Liver (tissue), 9 donors: ENCODE results near the gene RHBDD3. TPM values are rescaled to one million over a fixed set of nuclear protein-coding genes. Genes with fewer than 3 reads are reported as not detected.

Experiments
- DNase-seq: peaks from one replicate; pipeline ENCODE4 v3.0.0-alpha.2; 2017; ENCODE audit warnings: low spot score
- H3K27ac ChIP-seq, 2 donors: one replicate each; pipeline ENCODE4 v1.7.0; 2013; ENCODE audit warnings: inconsistent platforms in 2 of 2, low read length in 2 of 2, control low read depth in 1 of 2, low read depth in 1 of 2, mild to moderate bottlenecking in 1 of 2
- H3K27me3 ChIP-seq, 4 donors: one replicate each; pipeline versions ENCODE4 v1.6.1 to v1.7.0; 2013; ENCODE audit warnings: low read length in 3 of 4, inconsistent platforms in 1 of 4, mild to moderate bottlenecking in 1 of 4, moderate library complexity in 1 of 4; ENCODE audit not compliant: control insufficient read depth in 4 of 4, insufficient read depth in 4 of 4
- H3K36me3 ChIP-seq, 4 donors: one replicate each; pipeline versions ENCODE4 v1.6.1 to v1.7.0; 2013; ENCODE audit warnings: low read length in 3 of 4, mild to moderate bottlenecking in 3 of 4, low read depth in 1 of 4, moderate library complexity in 1 of 4; ENCODE audit not compliant: control insufficient read depth in 4 of 4, insufficient read depth in 3 of 4
- H3K4me1 ChIP-seq, 4 donors: one replicate each; pipeline versions ENCODE4 v1.6.1 to v1.7.0; 2013; ENCODE audit warnings: low read length in 3 of 4, mild to moderate bottlenecking in 3 of 4, moderate library complexity in 1 of 4; ENCODE audit not compliant: control insufficient read depth in 4 of 4, insufficient read depth in 4 of 4
- H3K4me3 ChIP-seq, 3 donors: one replicate each; pipeline versions ENCODE4 v1.6.1 to v1.7.0; 2013; ENCODE audit warnings: low read length in 3 of 3, control low read depth in 1 of 3, low read depth in 1 of 3, mild to moderate bottlenecking in 1 of 3
- H3K9ac ChIP-seq, 2 donors: one replicate each; pipeline ENCODE4 v1.7.0; 2013; ENCODE audit warnings: low read length in 2 of 2, mild to moderate bottlenecking in 2 of 2, moderate library complexity in 2 of 2, control low read depth in 1 of 2, low read depth in 1 of 2
- H3K9me3 ChIP-seq, 4 donors: one replicate each; pipeline versions ENCODE4 v1.6.1 to v1.7.0; 2013; ENCODE audit warnings: low read length in 3 of 4; ENCODE audit not compliant: control insufficient read depth in 4 of 4
- ATF3 ChIP-seq: IDR thresholded peaks from 2 replicates; pipeline ENCODE4 v1.6.1; 2016; ENCODE audit warnings: antibody characterized with exemption
- CTCF ChIP-seq: fragments of 150-350 bp; IDR thresholded peaks from 2 replicates; pipeline ENCODE4 v1.5.1; 2017; ENCODE audit warnings: improper control_type of control experiment, low read depth, low read length; ENCODE audit not compliant: missing input control
- EGR1 ChIP-seq, 2 donors: IDR thresholded peaks; 2 replicates each; pipeline ENCODE4 v1.6.1; 2016 to 2018; ENCODE audit warnings: antibody characterized with exemption in 2 of 2, low read depth in 2 of 2
- FOXA1 ChIP-seq: IDR thresholded peaks from 2 replicates; pipeline ENCODE4 v1.6.1; 2016; ENCODE audit warnings: antibody characterized with exemption
- FOXA2 ChIP-seq: IDR thresholded peaks from 2 replicates; pipeline ENCODE4 v1.6.1; 2016; ENCODE audit warnings: antibody characterized with exemption
- GABPA ChIP-seq, 2 donors: IDR thresholded peaks in 1 of 2; conservative IDR thresholded peaks in 1 of 2; 2 replicates each; pipeline ENCODE4 v1.6.1; 2016; ENCODE audit warnings: antibody characterized with exemption in 2 of 2, mild to moderate bottlenecking in 1 of 2, moderate library complexity in 1 of 2
- HNF4A ChIP-seq, 2 donors: conservative IDR thresholded peaks; 2 replicates each; pipeline ENCODE4 v1.6.1; 2016; ENCODE audit warnings: antibody characterized with exemption in 2 of 2, mild to moderate bottlenecking in 2 of 2
- HNF4G ChIP-seq: IDR thresholded peaks from 2 replicates; pipeline ENCODE4 v1.6.1; 2016; ENCODE audit warnings: antibody characterized with exemption
- JUND ChIP-seq, 2 donors: IDR thresholded peaks; 2 replicates each; pipeline ENCODE4 v1.6.1; 2016; ENCODE audit warnings: antibody characterized with exemption in 2 of 2
- MAX ChIP-seq: IDR thresholded peaks from 2 replicates; pipeline ENCODE4 v1.6.1; 2016; ENCODE audit warnings: antibody characterized with exemption
- NR2F2 ChIP-seq: IDR thresholded peaks from 2 replicates; pipeline ENCODE4 v1.6.1; 2016; ENCODE audit warnings: antibody characterized with exemption
- RAD21 ChIP-seq, 2 donors: IDR thresholded peaks; 2 replicates each; pipeline ENCODE4 v1.6.1; 2016; ENCODE audit warnings: antibody characterized with exemption in 2 of 2, mild to moderate bottlenecking in 2 of 2
- REST ChIP-seq: IDR thresholded peaks from 2 replicates; pipeline ENCODE4 v1.6.1; 2016; ENCODE audit warnings: antibody characterized with exemption, mild to moderate bottlenecking
- RXRA ChIP-seq, 2 donors: IDR thresholded peaks; 2 replicates each; pipeline ENCODE4 v1.6.1; 2017 to 2018; ENCODE audit warnings: antibody characterized with exemption in 2 of 2, mild to moderate bottlenecking in 1 of 2
- SP1 ChIP-seq: IDR thresholded peaks from 2 replicates; pipeline ENCODE4 v1.6.1; 2018; ENCODE audit warnings: antibody characterized with exemption, mild to moderate bottlenecking
- TAF1 ChIP-seq: conservative IDR thresholded peaks from 2 replicates; pipeline ENCODE4 v1.6.1; 2016; ENCODE audit warnings: antibody characterized with exemption, mild to moderate bottlenecking
- YY1 ChIP-seq: IDR thresholded peaks from 2 replicates; pipeline ENCODE4 v1.6.1; 2016; ENCODE audit warnings: antibody characterized with exemption, mild to moderate bottlenecking
- ZBTB33 ChIP-seq: IDR thresholded peaks from 2 replicates; pipeline ENCODE4 v1.6.1; 2016; ENCODE audit warnings: antibody characterized with exemption
- WGBS: extraction: QIAGEN DNeasy Blood & Tissue Kit; methylation state at CpG from one replicate; pipeline ENCODE4 v1.1.7; 2013; 5-methylcytosine and 5-hydroxymethylcytosine counted together
- polyA plus RNA-seq, 2 donors: library from polyadenylated mRNA; stranded (reverse) in 1 of 2; unstranded in 1 of 2; fragments of 200-250 nt in 1 of 2; fragments of >200 nt in 1 of 2; fragmentation: Nextera tagmentation in 1 of 2; extraction: Ambion mirVana in 1 of 2; gene quantifications; one replicate each; pipeline versions ENCODE4 v1.2.1 to v1.2.3, GENCODE V29; 2013 to 2015
- total RNA-seq, 2 donors: library from RNA; depleted of rRNA; stranded (reverse); fragments of >200 nt; gene quantifications; one replicate each; pipeline ENCODE4 v1.2.3, GENCODE V29; 2014
- donor health status: healthy.
- donor health status: healthy.
- donor health status: healthy.
- donor health status: healthy.
- donor health status: healthy.

RHBDD3 gene
- total and polyA plus RNA-seq, 4 donors: 14.3 to 26.5 (median 18.3) TPM

- peaks cover 4 to 22% (median 16%) of the 10 kb centered on the region in 4 donors for H3K4me1 ChIP-seq
- H3K36me3 ChIP-seq: peaks cover 23 to 66% (median 59%) of the 10 kb centered on the region in 4 donors
- H3K4me3 ChIP-seq: no peak overlapping the region
- no peaks in the 10 kb centered on the region for H3K27me3 ChIP-seq
- no peak overlapping the region for H3K27ac ChIP-seq
- H3K9me3 ChIP-seq: no peaks in the 10 kb centered on the region
- TF ChIP-seq SP1: no peak
- no peak for TF ChIP-seq FOXA1
- no peak for TF ChIP-seq ATF3
- no peak for TF ChIP-seq MAX
- TF ChIP-seq NR2F2: no peak
- TF ChIP-seq GABPA (IDR thresholded peaks at IDR 0.05 in 1 of 2, conservative IDR thresholded peaks at IDR 0.05 in 1 of 2): no peak
- TF ChIP-seq REST: no peak
- no peak for TF ChIP-seq HNF4A (conservative IDR thresholded peaks at IDR 0.05)
- TF ChIP-seq CTCF: no peak
- no peak for TF ChIP-seq FOXA2
- TF ChIP-seq ZBTB33: no peak
- TF ChIP-seq JUND (IDR thresholded peaks at IDR 0.05): no peak
- no peak for TF ChIP-seq TAF1
- TF ChIP-seq YY1: no peak
- TF ChIP-seq HNF4G: no peak
- no peak for TF ChIP-seq RAD21 (IDR thresholded peaks at IDR 0.05)
- no peak for TF ChIP-seq RXRA (IDR thresholded peaks at IDR 0.05)
- TF ChIP-seq EGR1 (IDR thresholded peaks at IDR 0.05; ENCODE audit: low read depth in 2 of 2): no peak
- whole genome bisulfite sequencing: 91% methylated on average over 8 of the region's 8 CpGs
- DNase-seq: no peak
- no peak overlapping the region for H3K9ac ChIP-seq
These were observed 30.9 kb upstream of the RHBDD3 start for GRCh38 chr22:29298641-29299040.
